OCI-LY7 (cell line): ENCODE results near the gene HEG1.

Source experiments
- CTCF ChIP-seq: fragments of 200-600 bp; sonication (generic); conservative IDR thresholded peaks from 2 replicates; pipeline ENCODE4 v1.5.1; 2014; ENCODE audit warnings: mild to moderate bottlenecking, antibody characterized with exemption, low read length, moderate library complexity, mixed read lengths
- EZH2phosphoT487 ChIP-seq: fragments of 200-600 bp; sonication (generic); IDR thresholded peaks from 2 replicates; pipeline ENCODE4 v1.6.1; 2018; ENCODE audit warnings: low read depth, borderline replicate concordance, mild to moderate bottlenecking, mixed run types, antibody characterized with exemption, low read length, moderate library complexity, mixed read lengths

- TF ChIP-seq CTCF (no peak), EZH2phosphoT487 (no peak)
Observed at GRCh38 chr3:125035217-125035616, 20.6 kb downstream of the HEG1 start.
